Activated T-helper 1 cell treated with Interleukin-2 at 50 U/mL for 16 hours (primary cell): ENCODE results near the gene SLC14A1.
A peak's percentile ranks its signal among the peaks of the same experiment; 100 is the strongest.
"Not testable (repeated sequence)": the region's sequence is repeated elsewhere in the genome, so short reads cannot be mapped to it uniquely, and the experiment has no call there.

Experiments used
- DNase-seq: peaks from one replicate; pipeline ENCODE4 v3.0.0-alpha.2; 2020; ENCODE audit warnings: low read depth

Gene SLC14A1

GRCh38 chr18:45757644-45758043 lies 33.7 kb downstream of the SLC14A1 start:
- not testable (repeated sequence) for DNase-seq

GRCh38 chr18:45760462-45761036 lies 36.6 kb downstream of the SLC14A1 start:
- no peak for DNase-seq

- DNase-seq, result no peak
Measured at GRCh38 chr18:45761512-45762114, 37.6 kb downstream of the SLC14A1 start.

GRCh38 chr18:45764000-45764686 lies 40.2 kb downstream of the SLC14A1 start:
- DNase-seq, result no peak

GRCh38 chr18:45765796-45766195 lies 41.8 kb downstream of the SLC14A1 start:
- DNase-seq, result no peak

- no peak for DNase-seq
Measured at GRCh38 chr18:45771587-45772480, 47.9 kb downstream of the SLC14A1 start.

GRCh38 chr18:45774065-45774521 lies 50.1 kb downstream of the SLC14A1 start:
- DNase-seq, result no peak

GRCh38 chr18:45775241-45775676 lies 51.3 kb downstream of the SLC14A1 start:
- DNase-seq, result peak; percentile 14

GRCh38 chr18:45775743-45776142 lies 51.8 kb downstream of the SLC14A1 start:
- no peak for DNase-seq

GRCh38 chr18:45777393-45777792 lies 53.4 kb downstream of the SLC14A1 start:
- DNase-seq, result no peak

GRCh38 chr18:45780568-45780967 lies 56.6 kb downstream of the SLC14A1 start:
- no peak for DNase-seq

- DNase-seq, result no peak
Measured at GRCh38 chr18:45782662-45783061, 58.7 kb downstream of the SLC14A1 start.

- DNase-seq, result no peak
Measured at GRCh38 chr18:45783097-45784075, 59.4 kb downstream of the SLC14A1 start.

GRCh38 chr18:45785134-45785533 lies 61.2 kb downstream of the SLC14A1 start:
- DNase-seq, result no peak

GRCh38 chr18:45786941-45787340 lies 63.0 kb downstream of the SLC14A1 start:
- DNase-seq, result no peak

GRCh38 chr18:45787346-45787745 lies 63.4 kb downstream of the SLC14A1 start:
- no peak for DNase-seq

GRCh38 chr18:45788861-45789260 lies 64.9 kb downstream of the SLC14A1 start:
- no peak for DNase-seq

GRCh38 chr18:45792506-45793263 lies 68.7 kb downstream of the SLC14A1 start:
- no peak for DNase-seq

- DNase-seq, result no peak
Measured at GRCh38 chr18:45793264-45793965, 69.4 kb downstream of the SLC14A1 start.
